Calu3 (cell line): Measurements from ENCODE around the gene DCLK2. TPM values are rescaled to one million over a fixed set of nuclear protein-coding genes. Genes with fewer than 3 reads are reported as not detected.

Experiments
- BruUV-seq: library from RNA; stranded (reverse); fragments of 400-500 nt; replicated peaks from 2 replicates; lab custom pipeline; 2021; lab: Mats Ljungman, UMichigan
- CTCF ChIA-PET: fragments of 300-600 bp; sonication (Branson Sonifier 250); formaldehyde crosslinking; loops from one replicate; lab custom pipeline; 2022; ENCODE audit warnings: antibody characterized with exemption; lab: Charles Lee
- DNase-seq: peaks from one replicate; pipeline ENCODE4 v3.0.0; 2022
- H3K27ac Mint-ChIP-seq: one replicate; pipeline ENCODE4 v1.8.0; 2022; ENCODE audit warnings: mixed read lengths; ENCODE audit not compliant: unreplicated experiment
- H3K27me3 Mint-ChIP-seq: one replicate; pipeline ENCODE4 v1.8.0; 2022; ENCODE audit warnings: mixed read lengths; ENCODE audit not compliant: unreplicated experiment
- H3K36me3 Mint-ChIP-seq: one replicate; pipeline ENCODE4 v1.8.0; 2022; ENCODE audit warnings: mild to moderate bottlenecking, moderate library complexity, mixed read lengths; ENCODE audit not compliant: insufficient read depth, unreplicated experiment
- H3K4me1 Mint-ChIP-seq: one replicate; pipeline ENCODE4 v1.8.0; 2022; ENCODE audit warnings: mild to moderate bottlenecking, low read depth, mixed read lengths; ENCODE audit not compliant: unreplicated experiment
- H3K4me3 Mint-ChIP-seq: one replicate; pipeline ENCODE4 v1.8.0; 2022; ENCODE audit warnings: mild to moderate bottlenecking, low read depth, moderate library complexity, mixed read lengths; ENCODE audit not compliant: unreplicated experiment
- H3K9me3 Mint-ChIP-seq: one replicate; pipeline ENCODE4 v1.8.0; 2022; ENCODE audit warnings: low read depth, mixed read lengths; ENCODE audit not compliant: unreplicated experiment
- CTCF ChIP-seq: fragments of 200-600 bp; IDR thresholded peaks from one replicate; pipeline ENCODE4 v1.8.0; 2022; ENCODE audit warnings: antibody characterized with exemption; ENCODE audit not compliant: unreplicated experiment
- intact Hi-C: fragments of 100-400 bp; cut with micrococcal nuclease; formaldehyde crosslinking; loops from one replicate; pipeline ENCODE4 v1.10.0; 2022; ENCODE audit not compliant: unreplicated experiment
- total RNA-seq: library from RNA; stranded (reverse); gene quantifications from 2 replicates; pipeline ENCODE4 v1.2.3, GENCODE V29; 2022

DCLK2 gene
- total RNA-seq, 1 experiment from 2014 or later, result 0.31 TPM

DNA sequence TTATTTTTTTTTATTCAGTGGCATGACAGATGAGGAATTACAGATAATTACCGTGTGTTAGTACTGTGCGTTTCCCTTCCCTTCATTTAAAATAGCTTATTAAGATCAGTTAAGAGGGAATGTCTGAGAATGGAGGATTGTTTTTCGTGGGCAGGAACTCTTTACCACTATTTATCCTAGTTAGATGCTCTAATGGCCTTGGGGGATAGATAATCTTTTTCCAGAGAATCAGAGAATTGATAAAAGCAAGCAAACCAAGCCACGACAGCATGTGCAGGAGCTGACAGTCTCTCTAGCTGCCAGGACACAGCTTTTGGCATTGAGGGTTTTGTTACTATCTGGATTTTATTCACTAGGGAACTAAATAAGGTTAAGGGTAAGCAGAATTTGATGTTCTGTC lies 128.7 kb downstream of the DCLK2 start:
- no peaks in the 10 kb centered on the region for H3K36me3 Mint-ChIP-seq
- H3K27ac Mint-ChIP-seq, result no peak overlapping the region
- intact Hi-C loops, result loop anchor here (10.0 kb wide), 1 partner anchor 122 kb away; no protein-coding TSS in a partner anchor
- TF ChIP-seq CTCF, result no peak
- no TSS peak for BruUV-seq
- DNase-seq, result no peak
- H3K27me3 Mint-ChIP-seq, result peaks cover 10% of the 10 kb centered on the region
- H3K9me3 Mint-ChIP-seq, result no peaks in the 10 kb centered on the region
- H3K4me3 Mint-ChIP-seq, result no peak overlapping the region
- no peaks in the 10 kb centered on the region for H3K4me1 Mint-ChIP-seq
- CTCF ChIA-PET, result interaction anchor here (1.6 kb wide), 1 partner anchor 42 kb away, joined by 3 read pairs; no protein-coding TSS in a partner anchor

- intact Hi-C loops, result loop anchor here (2.0 to 10.0 kb wide), 2 partner anchors 123 to 209 kb away; no protein-coding TSS in a partner anchor
- Mint-ChIP-seq H3K4me1 (no peaks in the 10 kb centered on the region), H3K27ac (no peak overlapping the region), H3K27me3 (peaks cover 14% of the 10 kb centered on the region), H3K4me3 (no peak overlapping the region), H3K36me3 (no peaks in the 10 kb centered on the region), H3K9me3 (no peaks in the 10 kb centered on the region)
- BruUV-seq, result no TSS peak
- CTCF ChIA-PET, result no interaction called here
- DNase-seq, result no peak
- TF ChIP-seq CTCF, result no peak
Measured at GRCh38 chr4:150207871-150208270, 129.6 kb downstream of the DCLK2 start.

DNA sequence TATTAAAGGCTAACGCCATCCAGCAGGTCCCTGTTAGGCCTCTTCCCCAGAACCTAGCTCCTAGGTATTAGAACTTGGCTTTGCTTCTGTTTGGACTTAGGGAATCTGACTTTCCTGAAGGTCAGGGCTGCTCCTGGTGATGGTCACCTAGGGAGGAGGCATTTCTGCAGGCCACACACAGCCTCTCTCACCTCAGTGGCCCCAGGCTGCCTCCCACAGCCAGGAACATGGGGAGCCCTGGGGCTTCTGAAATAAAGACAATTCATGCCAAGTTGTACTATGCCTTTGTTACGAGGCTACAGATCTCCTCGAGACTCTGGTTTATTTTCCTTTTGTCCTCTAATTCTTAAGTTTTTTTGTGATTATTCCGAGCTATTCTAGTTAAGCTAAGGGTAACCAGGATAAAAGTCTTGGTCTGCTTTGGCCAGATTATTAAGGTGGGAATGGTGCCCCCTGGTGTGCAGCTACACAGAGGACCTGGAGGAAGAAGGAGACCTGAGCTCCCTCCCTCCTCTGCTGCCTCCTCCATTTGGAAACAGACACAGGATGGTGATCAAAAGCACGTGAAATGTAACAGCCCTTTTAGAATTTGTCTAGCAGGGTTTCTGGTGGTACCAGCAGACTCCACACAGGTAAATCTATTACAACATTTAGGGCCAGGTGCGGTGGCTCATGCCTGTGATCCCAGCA lies 131.0 kb downstream of the DCLK2 start:
- BruUV-seq, result no TSS peak
- CTCF ChIA-PET, result interaction anchor here (0.7 to 1.7 kb wide), 6 partner anchors 9 to 211 kb away, joined by 3 to 13 read pairs (median 5); partner anchors contain the start of gene DCLK2
- peak; percentile 66 for DNase-seq
- no peak overlapping the region for H3K27ac Mint-ChIP-seq
- no peak for TF ChIP-seq CTCF
- peaks cover 14% of the 10 kb centered on the region for H3K27me3 Mint-ChIP-seq
- H3K4me3 Mint-ChIP-seq, result no peak overlapping the region
- H3K36me3 Mint-ChIP-seq, result no peaks in the 10 kb centered on the region
- no peaks in the 10 kb centered on the region for H3K4me1 Mint-ChIP-seq
- no peaks in the 10 kb centered on the region for H3K9me3 Mint-ChIP-seq
- intact Hi-C loops, result loop anchor here (1.0 to 10.0 kb wide), 3 partner anchors 124 to 210 kb away; no protein-coding TSS in a partner anchor

- H3K27ac Mint-ChIP-seq, result no peak overlapping the region
- no peak for DNase-seq
- peaks cover 8% of the 10 kb centered on the region for H3K4me1 Mint-ChIP-seq
- intact Hi-C loops, result no loop called here
- TF ChIP-seq CTCF, result no peak
- no peak overlapping the region for H3K4me3 Mint-ChIP-seq
- H3K9me3 Mint-ChIP-seq, result no peaks in the 10 kb centered on the region
- CTCF ChIA-PET, result no interaction called here
- H3K36me3 Mint-ChIP-seq, result no peaks in the 10 kb centered on the region
- no TSS peak for BruUV-seq
- H3K27me3 Mint-ChIP-seq, result peaks cover 14% of the 10 kb centered on the region
Measured at GRCh38 chr4:150211016-150211415, 132.8 kb downstream of the DCLK2 start.
